HG03060 (cell line): ENCODE measurements around the gene KCNMA1.
A peak's percentile ranks its signal among the peaks of the same experiment; 100 is the strongest.

Source experiments
- ATAC-seq: cut with Tn5 transposase; IDR thresholded peaks from one replicate; pipeline ENCODE4 v1.9.1; 2021; ENCODE audit warnings: low read depth, moderate number of reproducible peaks; ENCODE audit not compliant: unreplicated experiment

The KCNMA1 gene

GRCh38 chr10:77635402-77636227, 2.0 kb downstream of the KCNMA1 start:
- no peak for ATAC-seq

GRCh38 chr10:77634939-77635338, 2.7 kb downstream of the KCNMA1 start:
- no peak for ATAC-seq

GRCh38 chr10:77633376-77633775, 4.2 kb downstream of the KCNMA1 start:
- no peak for ATAC-seq

- ATAC-seq, result no peak
Measured at GRCh38 chr10:77631241-77631640, 6.4 kb downstream of the KCNMA1 start.

- ATAC-seq, result no peak
Measured at GRCh38 chr10:77630507-77630848, 7.1 kb downstream of the KCNMA1 start.

- no peak for ATAC-seq
Measured at GRCh38 chr10:77629775-77630506, 7.7 kb downstream of the KCNMA1 start.

- no peak for ATAC-seq
Measured at GRCh38 chr10:77628906-77629730, 8.5 kb downstream of the KCNMA1 start.

GRCh38 chr10:77626266-77626935, 11.2 kb downstream of the KCNMA1 start:
- no peak for ATAC-seq

- ATAC-seq, result no peak
Measured at GRCh38 chr10:77625379-77625778, 12.2 kb downstream of the KCNMA1 start.

- no peak for ATAC-seq
Measured at GRCh38 chr10:77622889-77623291, 14.7 kb downstream of the KCNMA1 start.

- ATAC-seq, result no peak
Measured at GRCh38 chr10:77620731-77621130, 16.9 kb downstream of the KCNMA1 start.

GRCh38 chr10:77619964-77620703, 17.5 kb downstream of the KCNMA1 start:
- ATAC-seq, result no peak

- ATAC-seq, result no peak
Measured at GRCh38 chr10:77618117-77618516, 19.5 kb downstream of the KCNMA1 start.

- no peak for ATAC-seq
Measured at GRCh38 chr10:77616766-77617165, 20.8 kb downstream of the KCNMA1 start.

GRCh38 chr10:77614778-77615625, 22.6 kb downstream of the KCNMA1 start:
- ATAC-seq, result no peak

- ATAC-seq, result peak; percentile 42
Measured at GRCh38 chr10:77613476-77614130, 24.0 kb downstream of the KCNMA1 start.

GRCh38 chr10:77611670-77612069, 25.9 kb downstream of the KCNMA1 start:
- ATAC-seq, result no peak

GRCh38 chr10:77611221-77611620, 26.4 kb downstream of the KCNMA1 start:
- no peak for ATAC-seq
